Effector memory CD8-positive, alpha-beta T cell (primary cell): Measurements from ENCODE around the gene EYA3.
A peak's percentile ranks its signal among the peaks of the same experiment; 100 is the strongest.

Experiments
- ATAC-seq: fragments of 150-1000 bp; cut with Tn5 transposase; replicated peaks from 2 replicates; pipeline ENCODE4 v1.10.0; 2021; ENCODE audit warnings: mild to moderate bottlenecking, moderate library complexity
- DNase-seq, 3 experiments: peaks; one replicate each; pipeline ENCODE4 v3.0.0; 2021
- H3K27ac Mint-ChIP-seq, 2 donors: one replicate each; pipeline ENCODE4 v1.8.0; 2022; ENCODE audit warnings: mild to moderate bottlenecking in 2 of 2, mixed read lengths in 2 of 2, moderate library complexity in 2 of 2
- H3K27me3 Mint-ChIP-seq, 2 donors: one replicate each; pipeline ENCODE4 v1.8.0; 2022; ENCODE audit warnings: mixed read lengths in 2 of 2
- H3K36me3 Mint-ChIP-seq: one replicate; pipeline ENCODE4 v1.8.0; 2022; ENCODE audit warnings: mild to moderate bottlenecking, moderate library complexity, mixed read lengths; ENCODE audit not compliant: insufficient read depth
- H3K4me1 Mint-ChIP-seq, 2 donors: one replicate each; pipeline ENCODE4 v1.8.0; 2022; ENCODE audit warnings: low read depth in 2 of 2, mixed read lengths in 2 of 2
- H3K4me3 Mint-ChIP-seq, 2 donors: one replicate each; pipeline ENCODE4 v1.8.0; 2022; ENCODE audit warnings: mild to moderate bottlenecking in 2 of 2, mixed read lengths in 2 of 2, moderate library complexity in 2 of 2
- H3K9me3 Mint-ChIP-seq, 2 donors: one replicate each; pipeline ENCODE4 v1.8.0; 2022; ENCODE audit warnings: mixed read lengths in 2 of 2

The EYA3 gene

DNA sequence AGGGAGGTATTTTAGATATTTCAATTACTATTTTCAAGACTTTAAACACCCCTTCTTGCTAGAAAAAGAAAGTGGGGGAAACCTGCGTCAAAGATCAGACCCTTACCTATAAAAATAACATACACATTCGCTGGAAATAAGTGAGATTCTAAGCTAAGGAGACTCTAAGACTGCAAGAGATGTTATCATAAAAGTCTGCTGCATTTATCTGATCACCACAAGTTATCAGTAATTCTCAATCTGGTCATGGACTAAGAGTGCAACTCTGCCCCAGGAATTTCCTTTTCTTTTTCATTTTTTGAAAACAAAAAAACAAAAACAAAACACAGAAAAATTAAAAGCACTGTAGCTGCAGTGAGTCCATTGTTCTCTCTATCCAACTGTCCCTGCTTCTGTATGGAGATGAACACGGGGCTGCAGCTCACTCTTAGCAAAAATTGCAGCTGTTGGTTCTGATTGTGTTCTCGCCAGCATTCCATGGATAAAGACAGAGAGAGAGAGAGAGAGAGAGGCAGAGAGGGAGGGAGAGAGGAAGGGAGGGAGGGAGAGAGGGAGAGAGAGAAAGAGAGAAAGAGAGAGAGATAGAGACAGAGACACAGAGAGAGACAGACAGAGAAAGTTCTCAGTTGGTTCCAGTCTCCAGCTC, 114.5 kb downstream of the EYA3 start:
- no peaks in the 10 kb centered on the region for H3K9me3 Mint-ChIP-seq
- DNase-seq (no peak), ATAC-seq (no peak)
- H3K4me1 Mint-ChIP-seq, result peaks cover 0 to 7% of the 10 kb centered on the region in 2 donors
- H3K36me3 Mint-ChIP-seq, result peaks cover 12% of the 10 kb centered on the region
- H3K27ac Mint-ChIP-seq, result peak overlapping the region; percentile 73 to 78
- no peaks in the 10 kb centered on the region for H3K27me3 Mint-ChIP-seq
- no peak overlapping the region for H3K4me3 Mint-ChIP-seq

DNA sequence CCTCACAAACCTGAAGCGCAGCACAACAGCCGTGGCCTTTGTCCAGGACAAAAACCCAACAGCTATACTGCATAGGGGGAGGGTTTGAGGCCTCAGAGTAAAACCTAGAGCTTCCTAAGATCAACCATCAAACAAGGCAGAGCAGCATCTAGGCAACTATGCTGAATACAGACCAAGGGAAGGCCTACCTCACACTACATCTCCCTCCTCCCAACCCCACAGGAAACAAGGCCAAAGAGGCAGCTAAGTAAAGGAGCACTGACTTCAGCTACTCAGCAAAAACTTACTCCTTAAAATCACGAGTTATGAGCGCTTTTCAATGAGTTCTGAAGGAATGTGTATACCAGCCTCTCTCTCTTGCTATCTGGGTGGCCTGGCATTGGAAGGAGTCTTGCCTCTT, 116.3 kb downstream of the EYA3 start:
- H3K27me3 Mint-ChIP-seq, result no peaks in the 10 kb centered on the region
- no peaks in the 10 kb centered on the region for H3K9me3 Mint-ChIP-seq
- H3K36me3 Mint-ChIP-seq, result peaks cover 17% of the 10 kb centered on the region
- DNase-seq (no peak), ATAC-seq (no peak)
- H3K4me1 Mint-ChIP-seq, result peaks cover 4 to 7% of the 10 kb centered on the region in 2 donors
- H3K4me3 Mint-ChIP-seq, result no peak overlapping the region
- peak overlapping the region in 1 of 2 donors; percentile 78 for H3K27ac Mint-ChIP-seq

DNA sequence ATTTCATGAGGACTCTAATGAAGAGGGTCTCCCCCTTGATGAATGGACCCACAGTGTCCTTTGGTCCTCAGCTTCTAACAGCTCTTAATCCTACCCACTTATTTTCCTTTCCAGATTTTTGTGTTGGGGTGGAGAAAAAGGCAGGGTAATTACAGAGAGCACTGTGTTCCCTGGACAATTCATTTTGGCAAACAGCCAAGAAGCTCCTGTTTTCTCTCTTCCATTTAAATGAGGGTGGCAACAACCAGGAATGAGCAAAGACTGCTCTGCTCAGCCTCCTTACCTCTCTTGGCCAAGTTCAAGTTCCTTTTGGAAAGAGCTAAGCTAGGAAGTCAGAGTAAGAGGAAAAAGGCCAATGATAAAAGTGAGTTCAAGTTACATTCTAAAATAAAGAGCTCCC, 116.7 kb downstream of the EYA3 start:
- Mint-ChIP-seq H3K4me3 (no peak overlapping the region), H3K9me3 (no peaks in the 10 kb centered on the region), H3K27ac (peak overlapping the region in 1 of 2 donors; percentile 32), H3K36me3 (peaks cover 16% of the 10 kb centered on the region), H3K27me3 (no peaks in the 10 kb centered on the region), H3K4me1 (peaks cover 4 to 7% of the 10 kb centered on the region in 2 donors)
- DNase-seq (no peak), ATAC-seq (no peak)

- Mint-ChIP-seq H3K27me3 (no peaks in the 10 kb centered on the region), H3K4me3 (no peak overlapping the region), H3K4me1 (peaks cover 4 to 7% of the 10 kb centered on the region in 2 donors), H3K27ac (peak overlapping the region in 1 of 2 donors; percentile 76), H3K9me3 (no peaks in the 10 kb centered on the region), H3K36me3 (peaks cover 18% of the 10 kb centered on the region)
- DNase-seq (no peak), ATAC-seq (no peak)
Observed at GRCh38 chr1:27970401-27970800, 118.0 kb downstream of the EYA3 start.

DNA sequence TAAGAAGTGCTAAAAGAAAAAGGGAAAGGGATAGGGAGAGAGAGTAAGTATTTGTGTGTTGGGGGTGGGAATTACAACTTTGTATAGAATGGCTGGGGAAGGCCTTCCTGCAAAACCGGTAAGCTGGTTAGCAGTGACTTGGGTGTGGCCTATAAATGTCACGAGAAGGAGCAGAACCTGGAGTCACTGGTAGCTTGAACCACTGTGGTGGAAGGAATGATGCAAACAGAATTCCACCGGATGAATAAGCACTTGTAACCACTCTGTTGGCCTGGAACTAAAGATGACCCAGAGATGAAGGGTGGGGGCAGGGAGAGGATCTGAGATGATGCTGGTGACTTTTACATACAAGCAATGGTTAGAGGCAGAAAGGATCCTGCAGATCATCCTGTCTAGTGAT, 119.7 kb downstream of the EYA3 start:
- peaks cover 6 to 11% of the 10 kb centered on the region in 2 donors for H3K4me1 Mint-ChIP-seq
- no peaks in the 10 kb centered on the region for H3K9me3 Mint-ChIP-seq
- ATAC-seq (no peak), DNase-seq (no peak)
- H3K4me3 Mint-ChIP-seq, result no peak overlapping the region
- peak overlapping the region; percentile 62 to 76 for H3K27ac Mint-ChIP-seq
- peaks cover 36% of the 10 kb centered on the region for H3K36me3 Mint-ChIP-seq
- H3K27me3 Mint-ChIP-seq, result no peaks in the 10 kb centered on the region

GRCh38 chr1:27967884-27968466, 120.4 kb downstream of the EYA3 start:
- Mint-ChIP-seq H3K4me3 (no peak overlapping the region), H3K36me3 (peaks cover 37% of the 10 kb centered on the region), H3K27me3 (no peaks in the 10 kb centered on the region), H3K27ac (peak overlapping the region in 1 of 2 donors; percentile 62), H3K4me1 (peaks cover 8 to 11% of the 10 kb centered on the region in 2 donors), H3K9me3 (no peaks in the 10 kb centered on the region)
- DNase-seq (no peak), ATAC-seq (no peak)

GRCh38 chr1:27967106-27967883, 121.1 kb downstream of the EYA3 start:
- H3K36me3 Mint-ChIP-seq, result peaks cover 34% of the 10 kb centered on the region
- ATAC-seq (no peak), DNase-seq (no peak)
- no peaks in the 10 kb centered on the region for H3K27me3 Mint-ChIP-seq
- H3K27ac Mint-ChIP-seq, result peak overlapping the region; percentile 62 to 90
- H3K4me3 Mint-ChIP-seq, result no peak overlapping the region
- H3K9me3 Mint-ChIP-seq, result no peaks in the 10 kb centered on the region
- peaks cover 8 to 14% of the 10 kb centered on the region in 2 donors for H3K4me1 Mint-ChIP-seq

DNA sequence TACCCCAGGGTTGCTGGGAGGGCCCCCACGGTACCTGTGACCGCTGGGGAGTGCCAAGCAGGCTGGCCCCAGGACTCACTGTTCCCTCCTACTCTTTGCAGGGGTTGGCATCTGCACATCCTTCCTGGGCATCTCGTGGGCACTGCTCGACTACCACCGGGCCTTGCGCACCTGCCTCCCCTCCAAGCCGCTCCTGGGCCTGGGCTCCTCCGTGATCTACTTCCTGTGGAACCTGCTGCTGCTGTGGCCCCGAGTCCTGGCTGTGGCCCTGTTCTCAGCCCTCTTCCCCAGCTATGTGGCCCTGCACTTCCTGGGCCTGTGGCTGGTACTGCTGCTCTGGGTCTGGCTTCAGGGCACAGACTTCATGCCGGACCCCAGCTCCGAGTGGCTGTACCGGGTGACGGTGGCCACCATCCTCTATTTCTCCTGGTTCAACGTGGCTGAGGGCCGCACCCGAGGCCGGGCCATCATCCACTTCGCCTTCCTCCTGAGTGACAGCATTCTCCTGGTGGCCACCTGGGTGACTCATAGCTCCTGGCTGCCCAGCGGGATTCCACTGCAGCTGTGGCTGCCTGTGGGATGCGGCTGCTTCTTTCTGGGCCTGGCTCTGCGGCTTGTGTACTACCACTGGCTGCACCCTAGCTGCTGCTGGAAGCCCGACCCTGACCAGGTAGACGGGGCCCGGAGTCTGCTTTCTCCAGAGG, 121.9 kb downstream of the EYA3 start:
- no peak overlapping the region for H3K4me3 Mint-ChIP-seq
- H3K4me1 Mint-ChIP-seq, result peaks cover 12 to 22% of the 10 kb centered on the region in 2 donors
- H3K27me3 Mint-ChIP-seq, result no peaks in the 10 kb centered on the region
- ATAC-seq (no peak), DNase-seq (no peak)
- peaks cover 34% of the 10 kb centered on the region for H3K36me3 Mint-ChIP-seq
- no peaks in the 10 kb centered on the region for H3K9me3 Mint-ChIP-seq
- peak overlapping the region in 1 of 2 donors; percentile 90 for H3K27ac Mint-ChIP-seq

- Mint-ChIP-seq H3K36me3 (peaks cover 36% of the 10 kb centered on the region), H3K4me3 (no peak overlapping the region)
Observed at GRCh38 chr1:27963393-27963792, 125.0 kb downstream of the EYA3 start.

GRCh38 chr1:27961646-27962221, 126.7 kb downstream of the EYA3 start:
- Mint-ChIP-seq H3K27me3 (peaks cover 0 to 1% of the 10 kb centered on the region in 2 donors), H3K36me3 (peaks cover 28% of the 10 kb centered on the region), H3K4me1 (peaks cover 20 to 22% of the 10 kb centered on the region in 2 donors), H3K9me3 (no peaks in the 10 kb centered on the region), H3K27ac (peak overlapping the region; percentile 35 to 79), H3K4me3 (peak overlapping the region; percentile 83)
- ATAC-seq (no peak), DNase-seq (no peak)

More at GRCh38 chr1:27963393-27963792, 125.0 kb downstream of the EYA3 start:
- DNase-seq (no peak), ATAC-seq (no peak)
- no peaks in the 10 kb centered on the region for H3K9me3 Mint-ChIP-seq
- no peak overlapping the region for H3K27ac Mint-ChIP-seq
- peaks cover 22% of the 10 kb centered on the region in 2 donors for H3K4me1 Mint-ChIP-seq
- H3K27me3 Mint-ChIP-seq, result no peaks in the 10 kb centered on the region

GRCh38 chr1:27960762-27961645, 127.4 kb downstream of the EYA3 start:
- Mint-ChIP-seq H3K4me3 (peak overlapping the region; percentile 83), H3K9me3 (no peaks in the 10 kb centered on the region), H3K4me1 (peaks cover 20 to 22% of the 10 kb centered on the region in 2 donors), H3K36me3 (peaks cover 28% of the 10 kb centered on the region), H3K27me3 (peaks cover 0 to 8% of the 10 kb centered on the region in 2 donors), H3K27ac (peak overlapping the region; percentile 35 to 79)
- no peak for ATAC-seq
- DNase-seq, result no peak
